GM21515 (cell line): ENCODE data around the gene RHBDL3.

Experiments
- ATAC-seq: cut with Tn5 transposase; IDR thresholded peaks from one replicate; pipeline ENCODE4 v1.9.1; 2021; ENCODE audit not compliant: unreplicated experiment

RHBDL3 gene

GRCh38 chr17:32356378-32356743 lies 90.7 kb downstream of the RHBDL3 start:
- ATAC-seq = no peak

GRCh38 chr17:32356750-32357149 lies 91.1 kb downstream of the RHBDL3 start:
- ATAC-seq = no peak

- no peak for ATAC-seq
Observed at GRCh38 chr17:32357615-32358014, 92.0 kb downstream of the RHBDL3 start.

DNA sequence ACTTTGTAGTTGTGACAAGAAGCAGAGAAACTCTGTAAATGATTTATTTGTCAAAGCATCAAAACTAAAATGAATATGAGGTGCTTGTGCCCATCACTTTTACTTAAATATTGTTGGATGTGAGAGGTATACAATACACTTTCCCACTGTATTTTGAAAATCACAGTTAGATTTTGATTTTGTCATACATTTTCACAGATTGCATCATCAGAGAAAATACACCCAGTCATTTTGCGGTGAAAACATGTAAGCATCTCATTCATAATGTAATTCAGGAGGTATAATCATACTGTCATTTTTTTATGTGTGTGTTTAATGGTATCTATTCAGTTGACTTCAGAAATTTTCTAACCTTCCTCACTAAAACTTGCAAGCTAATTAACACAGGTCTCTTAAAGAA lies 95.6 kb downstream of the RHBDL3 start:
- ATAC-seq = no peak

DNA sequence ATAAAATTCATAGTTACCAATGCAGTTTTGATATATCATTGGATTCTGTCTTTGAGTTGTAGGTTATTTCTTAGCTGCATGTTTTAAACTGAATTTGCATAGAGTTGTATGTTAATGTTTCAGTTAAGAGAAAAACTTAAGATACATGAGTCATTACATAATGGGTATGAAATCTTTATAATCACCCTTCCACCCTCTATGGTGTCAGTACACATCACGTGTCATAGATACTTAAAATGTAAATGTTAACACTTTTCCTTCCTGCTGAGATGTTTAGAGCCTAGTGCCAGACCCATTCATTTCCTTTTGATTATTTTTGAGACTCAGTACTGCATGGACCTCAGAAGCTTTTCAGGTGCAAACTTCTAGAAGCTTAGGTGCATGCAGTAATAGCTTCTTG lies 104.8 kb downstream of the RHBDL3 start:
- no peak for ATAC-seq
